H1 (cell line): Measurements from ENCODE around the gene GIPC2. TPM values are rescaled to one million over a fixed set of nuclear protein-coding genes. Genes with fewer than 3 reads are reported as not detected.

Source experiments
- CTCF ChIA-PET: fragments of 300-600 bp; sonication (Branson Sonifier 250); formaldehyde crosslinking; loops from one replicate; lab custom pipeline; 2021; ENCODE audit not compliant: partially characterized antibody; lab: Charles Lee
- POLR2A ChIA-PET: fragments of 300-600 bp; sonication (Branson Sonifier 250); formaldehyde crosslinking; loops from one replicate; lab custom pipeline; 2021; ENCODE audit warnings: inconsistent platforms; ENCODE audit not compliant: partially characterized antibody; lab: Charles Lee
- DNase-seq, 2 experiments: peaks; one replicate each; pipeline versions ENCODE4 v3.0.0 to v3.0.0-alpha.2; 2010 to 2022; ENCODE audit warnings: low spot score in 2 of 2, low read depth in 1 of 2, mixed read lengths in 1 of 2
- FAIRE-seq: peaks from 2 replicates; lab custom pipeline; 2011; peaks lifted over from hg19 to GRCh38; lab: Jason Lieb, UNC
- H2AFZ ChIP-seq: 2 replicates; pipeline ENCODE4 v1.8.1; 2012; ENCODE audit warnings: low read length, inconsistent platforms
- H2AK5ac ChIP-seq: 2 replicates; pipeline ENCODE4 v1.6.1; 2013; ENCODE audit warnings: low read depth, low read length
- H2BK120ac ChIP-seq: replicated peaks from 2 replicates; pipeline ENCODE3; 2013; ENCODE audit warnings: low read depth, low read length, inconsistent platforms
- H2BK12ac ChIP-seq: 2 replicates; pipeline ENCODE4 v1.6.1; 2013; ENCODE audit warnings: low read depth, low read length
- H2BK15ac ChIP-seq: 2 replicates; pipeline ENCODE4 v1.6.1; 2013; ENCODE audit warnings: low read length
- H2BK20ac ChIP-seq: 2 replicates; pipeline ENCODE4 v1.6.1; 2013; ENCODE audit warnings: low read length
- H2BK5ac ChIP-seq: 2 replicates; pipeline ENCODE4 v1.6.1; 2013; ENCODE audit warnings: low read depth, low read length
- H3K14ac ChIP-seq: 2 replicates; pipeline ENCODE4 v1.6.1; 2013; ENCODE audit warnings: inconsistent platforms; ENCODE audit not compliant: insufficient read length
- H3K18ac ChIP-seq: 2 replicates; pipeline ENCODE4 v1.6.1; 2013; ENCODE audit warnings: low read length; ENCODE audit errors: extremely low read depth
- H3K23ac ChIP-seq: 2 replicates; pipeline ENCODE4 v1.6.1; 2013; ENCODE audit warnings: inconsistent platforms; ENCODE audit not compliant: insufficient read length
- H3K23me2 ChIP-seq: 2 replicates; pipeline ENCODE4 v1.6.1; 2013; ENCODE audit warnings: low read depth, low read length
- H3K27ac ChIP-seq: 2 replicates; pipeline ENCODE4 v1.6.1; 2011; ENCODE audit warnings: low read depth, low read length, inconsistent platforms
- H3K27me3 ChIP-seq, 4 experiments: replicated peaks in 1 of 4; 1 replicate in 1 of 4; 2 replicates in 3 of 4; pipeline versions ENCODE4 v1.6.1 to v1.8.1; 2011 to 2013; ENCODE audit warnings: low read length in 3 of 4, mild to moderate bottlenecking in 3 of 4, inconsistent platforms in 2 of 4, mixed read lengths in 2 of 4, moderate library complexity in 1 of 4; ENCODE audit not compliant: control insufficient read depth in 3 of 4, insufficient read depth in 3 of 4; ENCODE audit errors: extremely low read depth in 1 of 4
- H3K36me3 ChIP-seq, 4 experiments: 2 replicates each; pipeline versions ENCODE4 v1.6.1 to v1.8.1; 2011 to 2013; ENCODE audit warnings: mild to moderate bottlenecking in 4 of 4, low read length in 3 of 4, moderate library complexity in 2 of 4, control low read depth in 1 of 4, inconsistent platforms in 1 of 4; ENCODE audit not compliant: insufficient read depth in 4 of 4, control insufficient read depth in 2 of 4
- H3K4ac ChIP-seq: replicated peaks from 2 replicates; pipeline ENCODE3; 2013; ENCODE audit warnings: low read length, low read depth, mixed read lengths, inconsistent platforms; ENCODE audit not compliant: insufficient read length
- H3K4me1 ChIP-seq, 4 experiments: replicated peaks in 1 of 4; 1 replicate in 1 of 4; 2 replicates in 3 of 4; pipeline versions ENCODE4 v1.6.1 to v1.8.1; 2011 to 2013; ENCODE audit warnings: low read length in 3 of 4, inconsistent platforms in 2 of 4, mixed read lengths in 1 of 4; ENCODE audit not compliant: insufficient read depth in 4 of 4, control insufficient read depth in 3 of 4
- H3K4me2 ChIP-seq, 2 experiments: 2 replicates each; pipeline versions ENCODE4 v1.6.1 to v1.8.1; 2011 to 2013; ENCODE audit warnings: low read depth in 2 of 2, low read length in 2 of 2, control low read depth in 1 of 2, inconsistent platforms in 1 of 2, mild to moderate bottlenecking in 1 of 2; ENCODE audit not compliant: insufficient read depth in 1 of 2
- H3K4me3 ChIP-seq, 4 experiments: fragments of 200-600, 300-600 bp in 1 of 4; sonication (generic), shearing (Covaris generic), sonication (Bioruptor Twin) in 1 of 4; 2 replicates each; pipeline versions ENCODE4 v1.5.1 to v1.8.1; 2011 to 2016; ENCODE audit warnings: low read length in 4 of 4, low read depth in 3 of 4, control low read depth in 2 of 4, inconsistent platforms in 2 of 4, mild to moderate bottlenecking in 2 of 4, mixed read lengths in 1 of 4, moderate library complexity in 1 of 4; ENCODE audit not compliant: insufficient read depth in 2 of 4; ENCODE audit errors: extremely low read depth in 1 of 4
- H3K56ac ChIP-seq: replicated peaks from 2 replicates; pipeline ENCODE3; 2013; ENCODE audit warnings: low read depth, mild to moderate bottlenecking, mixed read lengths, low read length, inconsistent platforms; ENCODE audit not compliant: insufficient read length
- H3K79me1 ChIP-seq: 2 replicates; pipeline ENCODE4 v1.6.1; 2013; ENCODE audit warnings: low read depth, low read length, control low read depth
- H3K79me2 ChIP-seq, 2 experiments: 2 replicates each; pipeline versions ENCODE4 v1.6.1 to v1.8.1; 2012 to 2013; ENCODE audit warnings: low read length in 2 of 2, mild to moderate bottlenecking in 2 of 2, inconsistent platforms in 1 of 2; ENCODE audit not compliant: insufficient read depth in 2 of 2, control insufficient read depth in 1 of 2
- H3K9ac ChIP-seq, 4 experiments: replicated peaks in 1 of 4; 1 replicate in 1 of 4; 2 replicates in 3 of 4; pipeline versions ENCODE4 v1.6.1 to v1.8.1; 2011 to 2013; ENCODE audit warnings: low read depth in 3 of 4, low read length in 3 of 4, control low read depth in 2 of 4, mild to moderate bottlenecking in 2 of 4, moderate library complexity in 2 of 4, inconsistent platforms in 1 of 4; ENCODE audit errors: extremely low read depth in 1 of 4
- H3K9me3 ChIP-seq, 2 experiments: 2 replicates each; pipeline versions ENCODE4 v1.6.1 to v1.8.1; 2012 to 2013; ENCODE audit warnings: mild to moderate bottlenecking in 2 of 2, moderate library complexity in 2 of 2, control low read depth in 1 of 2, inconsistent platforms in 1 of 2, low read depth in 1 of 2, low read length in 1 of 2, mixed read lengths in 1 of 2; ENCODE audit not compliant: insufficient read depth in 2 of 2
- H4K20me1 ChIP-seq, 2 experiments: replicated peaks in 1 of 2; 2 replicates each; pipeline versions ENCODE3 to v1.8.1; 2011 to 2013; ENCODE audit warnings: inconsistent platforms in 2 of 2, low read length in 2 of 2, mild to moderate bottlenecking in 1 of 2; ENCODE audit not compliant: insufficient read depth in 2 of 2, control insufficient read depth in 1 of 2
- H4K5ac ChIP-seq: 2 replicates; pipeline ENCODE4 v1.6.1; 2013; ENCODE audit warnings: low read length, low read depth, mixed read lengths, inconsistent platforms; ENCODE audit not compliant: insufficient read length
- H4K8ac ChIP-seq: 2 replicates; pipeline ENCODE4 v1.8.0; 2013; ENCODE audit warnings: mild to moderate bottlenecking, moderate library complexity, low read length, inconsistent platforms; ENCODE audit not compliant: insufficient read depth; ENCODE audit errors: extremely low read depth
- H4K91ac ChIP-seq: replicated peaks from 2 replicates; pipeline ENCODE3; 2013; ENCODE audit warnings: low read length, mixed read lengths, inconsistent platforms; ENCODE audit not compliant: insufficient read length
- TAF7 ChIP-seq: optimal IDR thresholded peaks from 2 replicates; pipeline ENCODE3; 2011; ENCODE audit warnings: low read depth, mild to moderate bottlenecking, inconsistent platforms, low read length, moderate library complexity, borderline replicate concordance
- WGBS, 2 experiments: shearing (Covaris generic) in 1 of 2; methylation state at CpG; one replicate each; pipeline versions ENCODE4 v1.1.6 to v1.1.7; 2013 to 2015; ENCODE audit warnings: low lambda C conversion rate in 2 of 2, mixed read lengths in 2 of 2, inconsistent platforms in 1 of 2, low coverage in 1 of 2, missing lambda C conversion rate in 1 of 2; ENCODE audit not compliant: insufficient replicate concordance in 2 of 2, insufficient coverage in 1 of 2, insufficient read length in 1 of 2; ENCODE audit errors: extremely low coverage in 1 of 2, missing lambda C conversion rate in 1 of 2; 5-methylcytosine and 5-hydroxymethylcytosine counted together
- polyA plus RNA-seq, 7 experiments: library from polyadenylated mRNA; depleted of rRNA in 3 of 7; stranded (reverse) in 5 of 7; unstranded in 2 of 7; fragments of >200 nt in 5 of 7; fragments of 200-250 nt in 2 of 7; gene quantifications; 1 replicate in 5 of 7; 2 replicates in 1 of 7; 4 replicates in 1 of 7; pipeline versions ENCODE4 v1.2.1 to v1.2.3, GENCODE V29; 2011 to 2013; ENCODE audit warnings: missing spikeins in 2 of 7, mixed read lengths in 2 of 7
- total RNA-seq: library from RNA; stranded (reverse); fragmentation: NEBNext Ultra II Directional; extraction: Animal tissue kit (Norgen Biotek cat#: 25700); gene quantifications from 2 replicates; pipeline ENCODE4 v1.2.1, GENCODE V29; 2021
- TF ChIP-seq, protein P1 (sequence below): IDR thresholded peaks from 2 replicates; pipeline ENCODE4 v1.6.1; 2011; ENCODE audit warnings: low read depth, mild to moderate bottlenecking, low read length; ENCODE audit not compliant: insufficient read depth

GIPC2 gene
- total and polyA plus RNA-seq, 2 of the 8 experiments (the other 6 are each of a cell fraction or from before 2014, with no cell fraction given) = 0.29 to 0.69 TPM

GRCh38 chr1:78088015-78088414 lies 42.2 kb downstream of the GIPC2 start:
- no peak overlapping the region for H2AK5ac ChIP-seq
- no peak overlapping the region for H3K9ac ChIP-seq
- no peak overlapping the region for H3K4ac ChIP-seq
- DNase-seq (no peak), FAIRE-seq (no peak)
- H4K8ac ChIP-seq = no peak overlapping the region
- no peak overlapping the region for H3K4me3 ChIP-seq
- H2BK12ac ChIP-seq = no peak overlapping the region
- no peaks in the 10 kb centered on the region for H3K79me2 ChIP-seq
- 87% methylated on average over 2 of the region's 2 CpGs; no CpG with 5 or more reads in 1 of the 2 experiments for WGBS, 2 experiments
- no peaks in the 10 kb centered on the region for H3K23me2 ChIP-seq
- no peak overlapping the region for H2BK5ac ChIP-seq
- H2AFZ ChIP-seq = no peak overlapping the region
- no peaks in the 10 kb centered on the region for H3K79me1 ChIP-seq
- no peak overlapping the region for H3K14ac ChIP-seq
- no peak overlapping the region for H2BK15ac ChIP-seq
- no peak overlapping the region for H3K56ac ChIP-seq
- H3K4me2 ChIP-seq = no peak overlapping the region
- no peak overlapping the region for H2BK20ac ChIP-seq
- POLR2A ChIA-PET = no interaction called here
- no peak overlapping the region for H2BK120ac ChIP-seq
- H4K91ac ChIP-seq = no peak overlapping the region
- H3K4me1 ChIP-seq = no peaks in the 10 kb centered on the region; a peak in 1 of 7 replicates
- H3K36me3 ChIP-seq = no peaks in the 10 kb centered on the region
- no peak overlapping the region for H3K18ac ChIP-seq
- CTCF ChIA-PET = no interaction called here
- H4K20me1 ChIP-seq = no peaks in the 10 kb centered on the region
- H4K5ac ChIP-seq = no peak overlapping the region
- no peaks in the 10 kb centered on the region for H3K27me3 ChIP-seq
- no peak overlapping the region for H3K27ac ChIP-seq
- H3K23ac ChIP-seq = no peak overlapping the region
- no peaks in the 10 kb centered on the region for H3K9me3 ChIP-seq
- TF ChIP-seq TAF7 = no peak
- TF ChIP-seq, protein P1, sequence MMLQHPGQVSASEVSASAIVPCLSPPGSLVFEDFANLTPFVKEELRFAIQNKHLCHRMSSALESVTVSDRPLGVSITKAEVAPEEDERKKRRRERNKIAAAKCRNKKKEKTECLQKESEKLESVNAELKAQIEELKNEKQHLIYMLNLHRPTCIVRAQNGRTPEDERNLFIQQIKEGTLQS = no peak
